ENCODE data around the gene COX6A2. TPM values are rescaled to one million over a fixed set of nuclear protein-coding genes. Genes with fewer than 3 reads are reported as not detected.

COX6A2 gene
- 10 to 100 TPM in 3 of 4 donors, under 1 TPM in 1; 0.60 to 24.3 (median 13.0) TPM for polyA plus RNA-seq
- long read RNA-seq, donor 1: 0 reads
- long read RNA-seq, donor 2, partial matches to known transcripts: 0 of 1 reads
- long read RNA-seq, donor 2, other reads (novel, unspliced or antisense): 0 of 1 reads
- long read RNA-seq, donor 3, partial matches to known transcripts: 0 of 1 reads
- long read RNA-seq, donor 3, other reads (novel, unspliced or antisense): 0 of 1 reads
- long read RNA-seq, donor 4: 0 reads
- long read RNA-seq, donor 5: 0 reads
- long read RNA-seq, donor 6, partial matches to known transcripts: 0 of 3 reads
- long read RNA-seq, donor 6, other reads (novel, unspliced or antisense): 0 of 3 reads
- long read RNA-seq, donor 7, transcript COX6A2-202 (2 exons, 353 nt): minor isoform, 60 of 813 reads
- long read RNA-seq, donor 7, transcript COX6A2-201 (3 exons, 440 nt): major isoform, 731 of 813 reads
- long read RNA-seq, donor 7, partial matches to known transcripts: 15 of 813 reads
- long read RNA-seq, donor 7, other reads (novel, unspliced or antisense): 7 of 813 reads
- long read RNA-seq, donor 8, transcript COX6A2-201 (3 exons, 440 nt): major isoform, 12 of 13 reads
- long read RNA-seq, donor 8, partial matches to known transcripts: 0 of 13 reads
- long read RNA-seq, donor 8, other reads (novel, unspliced or antisense): 0 of 13 reads
- long read RNA-seq, donor 9, partial matches to known transcripts: 0 of 4 reads
- long read RNA-seq, donor 9, other reads (novel, unspliced or antisense): 0 of 4 reads
- long read RNA-seq, donor 10, partial matches to known transcripts: 0 of 1 reads
- long read RNA-seq, donor 10, other reads (novel, unspliced or antisense): 0 of 1 reads

DNA sequence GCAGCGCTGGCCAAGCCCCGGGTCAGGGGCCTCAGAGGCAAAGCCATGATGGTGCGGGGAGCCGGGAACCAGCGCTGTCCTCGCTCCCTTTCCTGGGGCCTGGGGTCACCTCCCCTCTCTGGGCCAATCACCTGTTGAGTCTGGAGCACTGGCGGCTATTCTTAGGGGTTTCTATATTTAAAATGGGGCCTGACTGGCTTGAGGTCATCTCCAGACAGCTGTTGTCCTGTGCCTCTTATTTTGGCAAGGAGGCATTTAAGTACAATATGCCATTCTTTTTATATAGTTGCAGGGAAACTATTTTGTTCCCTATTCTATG lies at the start of gene COX6A2:
COX6A2 (minus strand) TSS at position 82 of the 319 bp plus-strand sequence; CDS start at position 47, 35 bp downstream.
- peak within 1 kb of the TSS in 2 of 3 donors; percentile 56 to 95 for H3K27ac ChIP-seq (ENCODE audit: low read depth in 1 of 3, low read length in 2 of 3)
- 35 to 60% (median 58%) methylated on average over 7 of the region's 7 CpGs for WGBS, 3 donors

DNA sequence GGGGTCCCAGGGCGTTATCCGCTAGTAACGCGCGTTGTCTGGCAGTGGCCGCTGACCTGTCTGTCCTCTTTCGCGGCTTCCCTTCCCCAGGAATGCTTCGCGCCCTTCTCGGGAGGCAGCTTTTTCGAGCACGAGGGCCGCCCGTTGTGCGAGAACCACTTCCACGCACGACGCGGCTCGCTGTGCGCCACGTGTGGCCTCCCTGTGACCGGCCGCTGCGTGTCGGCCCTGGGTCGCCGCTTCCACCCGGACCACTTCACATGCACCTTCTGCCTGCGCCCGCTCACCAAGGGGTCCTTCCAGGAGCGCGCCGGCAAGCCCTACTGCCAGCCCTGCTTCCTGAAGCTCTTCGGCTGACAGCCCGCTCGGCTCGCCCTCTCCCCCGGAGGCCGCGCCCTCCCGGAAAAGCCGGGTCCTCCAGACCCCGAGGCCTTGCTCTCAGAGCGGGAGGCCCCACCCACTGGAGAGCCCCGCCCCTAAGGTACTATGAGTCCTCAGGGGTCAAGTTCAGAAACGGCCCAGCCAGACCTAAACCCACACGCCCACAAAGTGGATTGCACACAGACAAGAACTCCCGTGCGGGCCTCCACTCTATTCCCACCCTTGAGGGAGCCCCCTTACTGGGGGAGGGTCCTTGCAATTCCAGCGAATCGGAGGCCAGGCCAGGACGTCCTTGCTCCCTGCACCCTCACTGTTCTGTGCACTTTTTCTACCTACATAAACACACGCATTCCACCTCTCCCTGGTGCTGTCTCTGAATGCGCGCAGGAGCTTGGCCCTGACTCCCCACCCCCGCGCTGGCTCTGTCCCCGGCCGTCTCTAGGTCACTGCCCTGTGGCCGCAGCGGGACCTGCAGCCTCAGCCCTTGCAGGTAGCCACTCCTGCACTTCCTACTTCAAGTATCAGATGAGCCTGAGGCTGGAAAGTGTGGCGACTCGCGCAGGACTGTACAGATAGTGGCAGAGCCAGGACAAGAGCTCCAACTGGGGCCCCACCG lies 49.4 kb upstream of the COX6A2 start:
- H3K27ac ChIP-seq (ENCODE audit: low read depth in 1 of 3, low read length in 2 of 3): peak overlapping the region; percentile 93 to 98 (median 95)
- FAIRE-seq (no peak), DNase-seq (peak; percentile 87 to 92)
- H3K9me3 ChIP-seq (ENCODE audit: control insufficient read depth in 2 of 2, insufficient read depth in 1 of 2, low read depth in 1 of 2, low read length in 1 of 2): peaks cover 0 to 5% of the 10 kb centered on the region in 2 donors
- peak overlapping the region in 2 of 3 donors; percentile 51 to 60 for H3K4me3 ChIP-seq (ENCODE audit: low read depth in 1 of 3, low read length in 3 of 3)
- H3K36me3 ChIP-seq (ENCODE audit: control insufficient read depth in 3 of 3, insufficient read depth in 2 of 3, low read depth in 1 of 3, low read length in 3 of 3): peaks cover 0 to 12% (median 0%) of the 10 kb centered on the region in 3 donors
- H3K27me3 ChIP-seq (ENCODE audit: control insufficient read depth in 3 of 3, insufficient read depth in 3 of 3, low read length in 3 of 3): no peaks in the 10 kb centered on the region
- WGBS, 3 donors: 10 to 40% (median 18%) methylated on average over 57 to 67 of the region's 67 CpGs
- peaks cover 0 to 36% (median 12%) of the 10 kb centered on the region in 3 donors for H3K4me1 ChIP-seq (ENCODE audit: control insufficient read depth in 3 of 3, insufficient read depth in 2 of 3, low read depth in 1 of 3, low read length in 2 of 3)

More for the DNA sequence above, at the start of gene COX6A2:
- H3K27me3 ChIP-seq (ENCODE audit: control insufficient read depth in 3 of 3, insufficient read depth in 3 of 3, low read length in 3 of 3): no peaks in the 10 kb centered on the region
- peak within 1 kb of the TSS in 2 of 3 donors; percentile 54 to 70 for H3K4me3 ChIP-seq (ENCODE audit: low read depth in 1 of 3, low read length in 3 of 3)
- H3K9me3 ChIP-seq (ENCODE audit: control insufficient read depth in 2 of 2, insufficient read depth in 1 of 2, low read depth in 1 of 2, low read length in 1 of 2): peaks cover 0 to 5% of the 10 kb centered on the region in 2 donors
- no peaks in the 10 kb centered on the region for H3K36me3 ChIP-seq (ENCODE audit: control insufficient read depth in 3 of 3, insufficient read depth in 2 of 3, low read depth in 1 of 3, low read length in 3 of 3)
- no peak for FAIRE-seq
- no peak for DNase-seq
- H3K4me1 ChIP-seq (ENCODE audit: control insufficient read depth in 3 of 3, insufficient read depth in 2 of 3, low read depth in 1 of 3, low read length in 2 of 3): peaks cover 4 to 16% (median 5%) of the 10 kb centered on the region in 3 donors

DNA sequence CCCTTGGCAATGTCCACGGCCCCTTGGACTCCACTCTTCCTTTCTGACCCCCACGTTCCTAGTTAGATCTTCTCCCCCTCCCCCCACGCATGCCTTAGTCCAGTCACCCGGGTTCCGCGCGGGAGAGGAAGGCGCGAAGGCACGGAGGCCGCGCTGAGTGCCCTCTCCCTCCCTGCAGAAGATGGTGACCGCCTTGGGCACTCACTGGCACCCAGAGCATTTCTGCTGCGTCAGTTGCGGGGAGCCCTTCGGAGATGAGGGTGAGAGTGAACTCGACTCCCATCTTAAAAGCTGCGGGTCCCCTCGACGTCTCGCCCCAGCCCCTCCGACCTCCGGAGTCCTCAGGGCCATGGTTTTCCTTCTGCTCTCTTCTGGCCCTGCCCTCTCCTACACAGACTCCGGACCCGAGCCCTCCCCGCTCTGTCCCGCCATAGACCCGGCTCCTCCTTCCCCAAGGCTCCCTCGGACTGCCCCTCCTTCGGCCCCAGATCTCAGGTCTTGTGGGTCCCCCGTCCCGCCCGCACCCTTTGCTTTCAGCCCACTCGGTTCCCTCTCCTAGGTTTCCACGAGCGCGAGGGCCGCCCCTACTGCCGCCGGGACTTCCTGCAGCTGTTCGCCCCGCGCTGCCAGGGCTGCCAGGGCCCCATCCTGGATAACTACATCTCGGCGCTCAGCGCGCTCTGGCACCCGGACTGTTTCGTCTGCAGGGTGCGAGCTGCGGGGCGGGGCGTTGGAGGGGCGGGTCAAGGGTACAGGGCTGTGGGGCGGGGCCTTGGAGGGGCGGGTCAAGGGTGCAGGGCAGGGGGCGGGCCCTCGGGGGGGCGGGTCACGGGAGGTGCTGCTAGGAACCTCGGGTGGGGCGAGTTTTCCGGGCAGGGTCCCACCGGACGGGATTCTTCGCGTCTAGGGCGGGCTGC lies 48.4 kb upstream of the COX6A2 start:
- FAIRE-seq (no peak), DNase-seq (peak; percentile 89 to 92)
- Histone ChIP-seq H3K27ac (ENCODE audit: low read depth in 1 of 3, low read length in 2 of 3) (peak overlapping the region; percentile 93 to 98 (median 95)), H3K4me1 (ENCODE audit: control insufficient read depth in 3 of 3, insufficient read depth in 2 of 3, low read depth in 1 of 3, low read length in 2 of 3) (peaks cover 0 to 37% (median 14%) of the 10 kb centered on the region in 3 donors), H3K4me3 (ENCODE audit: low read depth in 1 of 3, low read length in 3 of 3) (peak overlapping the region in 2 of 3 donors; percentile 51 to 60), H3K27me3 (ENCODE audit: control insufficient read depth in 3 of 3, insufficient read depth in 3 of 3, low read length in 3 of 3) (no peaks in the 10 kb centered on the region), H3K36me3 (ENCODE audit: control insufficient read depth in 3 of 3, insufficient read depth in 2 of 3, low read depth in 1 of 3, low read length in 3 of 3) (peaks cover 0 to 12% (median 0%) of the 10 kb centered on the region in 3 donors), H3K9me3 (ENCODE audit: control insufficient read depth in 2 of 2, insufficient read depth in 1 of 2, low read depth in 1 of 2, low read length in 1 of 2) (peaks cover 0 to 5% of the 10 kb centered on the region in 2 donors)
- 3 to 33% (median 12%) methylated on average over 50 to 68 of the region's 68 CpGs for WGBS, 3 donors

DNA sequence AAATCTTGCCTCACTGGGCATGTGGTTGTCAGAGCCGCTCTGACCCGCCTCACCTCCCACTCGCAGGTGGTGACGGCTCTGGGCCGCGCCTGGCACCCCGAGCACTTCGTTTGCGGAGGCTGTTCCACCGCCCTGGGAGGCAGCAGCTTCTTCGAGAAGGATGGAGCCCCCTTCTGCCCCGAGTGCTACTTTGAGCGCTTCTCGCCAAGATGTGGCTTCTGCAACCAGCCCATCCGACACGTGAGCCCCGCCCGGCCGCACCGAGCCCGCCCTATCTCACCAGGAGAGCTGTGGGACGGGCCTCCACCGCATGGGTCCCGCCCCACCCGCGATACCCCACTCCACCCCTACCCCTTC lies 47.8 kb upstream of the COX6A2 start:
- Histone ChIP-seq H3K27ac (ENCODE audit: low read depth in 1 of 3, low read length in 2 of 3) (peak overlapping the region in 1 of 3 donors; percentile 98), H3K36me3 (ENCODE audit: control insufficient read depth in 3 of 3, insufficient read depth in 2 of 3, low read depth in 1 of 3, low read length in 3 of 3) (peaks cover 0 to 12% (median 0%) of the 10 kb centered on the region in 3 donors), H3K27me3 (ENCODE audit: control insufficient read depth in 3 of 3, insufficient read depth in 3 of 3, low read length in 3 of 3) (no peaks in the 10 kb centered on the region), H3K4me1 (ENCODE audit: control insufficient read depth in 3 of 3, insufficient read depth in 2 of 3, low read depth in 1 of 3, low read length in 2 of 3) (peaks cover 2 to 38% (median 12%) of the 10 kb centered on the region in 3 donors), H3K9me3 (ENCODE audit: control insufficient read depth in 2 of 2, insufficient read depth in 1 of 2, low read depth in 1 of 2, low read length in 1 of 2) (peaks cover 0 to 5% of the 10 kb centered on the region in 2 donors), H3K4me3 (ENCODE audit: low read depth in 1 of 3, low read length in 3 of 3) (peak overlapping the region in 2 of 3 donors; percentile 51 to 57)
- 6 to 62% (median 37%) methylated on average over 20 to 26 of the region's 26 CpGs for WGBS, 3 donors
- no peak for DNase-seq
- no peak for FAIRE-seq

DNA sequence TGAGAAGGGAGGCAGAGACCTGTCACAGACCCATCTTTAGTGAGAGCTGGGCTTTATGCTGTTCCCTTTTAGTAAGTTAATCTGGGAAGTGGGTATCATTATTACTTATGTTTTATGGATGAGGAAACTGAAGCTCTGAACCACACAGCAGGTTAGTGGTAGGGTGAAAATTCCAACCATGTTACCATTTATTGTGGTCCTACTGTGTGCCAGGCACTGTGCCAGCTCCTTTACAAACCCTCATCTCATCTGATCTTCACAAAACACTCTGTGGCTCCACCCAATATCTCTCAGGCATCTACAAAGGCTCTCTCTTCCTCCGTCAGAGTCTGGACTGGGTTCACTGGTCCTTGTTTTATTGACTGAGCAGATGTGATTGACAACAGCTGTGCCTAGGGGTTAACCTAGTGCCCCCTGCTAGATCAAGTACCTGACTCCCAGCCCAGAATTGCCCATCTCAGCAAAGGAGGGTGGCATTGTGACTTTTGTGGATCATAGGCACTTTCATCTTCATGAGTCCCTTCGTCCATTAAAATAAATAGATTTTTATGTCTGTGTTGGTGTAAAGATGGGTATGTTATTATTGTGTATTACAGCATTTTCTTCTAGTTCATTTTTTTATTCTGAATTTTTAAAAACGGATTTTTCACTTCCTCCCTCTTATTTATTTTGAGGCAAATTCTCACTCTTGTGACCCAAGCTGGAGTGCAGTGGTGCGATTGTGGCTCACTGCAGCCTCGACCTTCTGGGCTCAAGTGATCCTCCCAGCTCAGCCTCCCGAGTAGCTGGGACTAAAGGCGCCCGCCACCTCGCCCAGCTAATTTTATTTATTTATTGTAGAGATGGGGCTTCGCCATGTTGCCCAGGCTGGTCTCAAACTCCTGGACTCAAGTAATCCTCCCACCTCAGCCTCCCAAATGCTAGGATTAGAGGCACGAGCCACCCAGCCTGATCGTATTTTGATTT lies 46.9 kb upstream of the COX6A2 start:
- Histone ChIP-seq H3K27me3 (ENCODE audit: control insufficient read depth in 3 of 3, insufficient read depth in 3 of 3, low read length in 3 of 3) (no peaks in the 10 kb centered on the region), H3K27ac (ENCODE audit: low read depth in 1 of 3, low read length in 2 of 3) (no peak overlapping the region), H3K4me3 (ENCODE audit: low read depth in 1 of 3, low read length in 3 of 3) (no peak overlapping the region), H3K4me1 (ENCODE audit: control insufficient read depth in 3 of 3, insufficient read depth in 2 of 3, low read depth in 1 of 3, low read length in 2 of 3) (peaks cover 2 to 32% (median 12%) of the 10 kb centered on the region in 3 donors), H3K36me3 (ENCODE audit: control insufficient read depth in 3 of 3, insufficient read depth in 2 of 3, low read depth in 1 of 3, low read length in 3 of 3) (peaks cover 0 to 12% (median 0%) of the 10 kb centered on the region in 3 donors), H3K9me3 (ENCODE audit: control insufficient read depth in 2 of 2, insufficient read depth in 1 of 2, low read depth in 1 of 2, low read length in 1 of 2) (peaks cover 0 to 5% of the 10 kb centered on the region in 2 donors)
- WGBS, 3 donors: 83 to 86% (median 84%) methylated on average over 12 of the region's 12 CpGs
- DNase-seq (no peak), FAIRE-seq (no peak)

DNA sequence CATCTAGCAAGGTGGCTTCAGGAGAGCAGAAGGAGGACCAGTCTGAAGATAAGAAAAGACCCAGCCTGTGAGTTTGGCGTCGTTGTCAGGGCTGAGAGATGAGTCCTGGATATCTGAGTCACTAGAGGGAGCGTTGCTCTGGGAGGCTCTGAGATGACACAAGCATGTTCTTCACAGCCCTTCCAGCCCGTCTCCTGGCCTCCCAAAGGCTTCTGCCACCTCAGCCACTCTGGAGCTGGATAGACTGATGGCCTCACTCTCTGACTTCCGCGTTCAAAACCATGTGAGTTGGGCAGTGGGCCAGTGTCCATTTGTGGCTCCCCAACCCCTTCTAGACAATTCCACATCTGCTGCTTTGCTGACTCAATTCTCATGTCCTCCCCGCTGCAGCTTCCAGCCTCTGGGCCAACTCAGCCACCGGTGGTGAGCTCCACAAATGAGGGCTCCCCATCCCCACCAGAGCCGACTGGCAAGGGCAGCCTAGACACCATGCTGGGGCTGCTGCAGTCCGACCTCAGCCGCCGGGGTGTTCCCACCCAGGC lies 46.1 kb upstream of the COX6A2 start:
- H3K9me3 ChIP-seq (ENCODE audit: control insufficient read depth in 2 of 2, insufficient read depth in 1 of 2, low read depth in 1 of 2, low read length in 1 of 2): peaks cover 0 to 5% of the 10 kb centered on the region in 2 donors
- no peaks in the 10 kb centered on the region for H3K27me3 ChIP-seq (ENCODE audit: control insufficient read depth in 3 of 3, insufficient read depth in 3 of 3, low read length in 3 of 3)
- peaks cover 0 to 12% (median 0%) of the 10 kb centered on the region in 3 donors for H3K36me3 ChIP-seq (ENCODE audit: control insufficient read depth in 3 of 3, insufficient read depth in 2 of 3, low read depth in 1 of 3, low read length in 3 of 3)
- peaks cover 2 to 27% (median 9%) of the 10 kb centered on the region in 3 donors for H3K4me1 ChIP-seq (ENCODE audit: control insufficient read depth in 3 of 3, insufficient read depth in 2 of 3, low read depth in 1 of 3, low read length in 2 of 3)
- no peak overlapping the region for H3K4me3 ChIP-seq (ENCODE audit: low read depth in 1 of 3, low read length in 3 of 3)
- 50 to 66% (median 60%) methylated on average over 12 of the region's 12 CpGs for WGBS, 3 donors
- no peak for DNase-seq
- H3K27ac ChIP-seq (ENCODE audit: low read depth in 1 of 3, low read length in 2 of 3): no peak overlapping the region
- FAIRE-seq: no peak

Measured in small intestine (tissue), 16 donors.